Neuronal stem cell (in vitro differentiated cells): ENCODE data around the gene DBNDD1.

Source experiments
- DNase-seq: peaks from one replicate; pipeline ENCODE4 v3.0.0-alpha.2; 2013; ENCODE audit warnings: low spot score
- H2AFZ ChIP-seq: one replicate; pipeline ENCODE4 v1.6.1; 2013; ENCODE audit warnings: mild to moderate bottlenecking, low read length, inconsistent platforms
- H2AK5ac ChIP-seq: 2 replicates; pipeline ENCODE4 v1.6.1; 2013; ENCODE audit warnings: low read depth, mild to moderate bottlenecking, inconsistent platforms, low read length, moderate library complexity, mixed read lengths
- H2BK120ac ChIP-seq: 2 replicates; pipeline ENCODE4 v1.6.1; 2013; ENCODE audit warnings: low read depth, mild to moderate bottlenecking, inconsistent platforms, low read length, moderate library complexity, mixed read lengths
- H2BK12ac ChIP-seq: one replicate; pipeline ENCODE4 v1.6.1; 2013; ENCODE audit warnings: low read length, inconsistent platforms
- H2BK15ac ChIP-seq: 2 replicates; pipeline ENCODE4 v1.6.1; 2013; ENCODE audit warnings: mild to moderate bottlenecking, low read length, inconsistent platforms, mixed read lengths
- H2BK5ac ChIP-seq: one replicate; pipeline ENCODE4 v1.6.1; 2013; ENCODE audit warnings: inconsistent platforms, mild to moderate bottlenecking, low read length, moderate library complexity
- H3K14ac ChIP-seq: one replicate; pipeline ENCODE4 v1.6.1; 2013; ENCODE audit warnings: low read length, inconsistent platforms
- H3K18ac ChIP-seq: 2 replicates; pipeline ENCODE4 v1.6.1; 2013; ENCODE audit warnings: low read length, inconsistent platforms
- H3K23ac ChIP-seq: 2 replicates; pipeline ENCODE4 v1.6.1; 2013; ENCODE audit warnings: low read depth, mild to moderate bottlenecking, mixed read lengths, low read length, inconsistent platforms; ENCODE audit not compliant: poor library complexity
- H3K27ac ChIP-seq: replicated peaks from 3 replicates; pipeline ENCODE4 v1.5.1; 2013; ENCODE audit warnings: low read length, inconsistent platforms
- H3K27me3 ChIP-seq, 3 experiments: 2 replicates each; pipeline ENCODE4 v1.6.1; 2013; ENCODE audit warnings: low read length in 3 of 3, mild to moderate bottlenecking in 2 of 3, inconsistent platforms in 1 of 3, low read depth in 1 of 3, mixed read lengths in 1 of 3, moderate library complexity in 1 of 3; ENCODE audit not compliant: control insufficient read depth in 3 of 3, insufficient read depth in 3 of 3
- H3K36me3 ChIP-seq, 2 donors: replicated peaks in 1 of 2; 2 replicates each; pipeline ENCODE4 v1.6.1; 2013; ENCODE audit warnings: low read length in 2 of 2; ENCODE audit not compliant: control insufficient read depth in 2 of 2, insufficient read depth in 2 of 2
- H3K4ac ChIP-seq: 2 replicates; pipeline ENCODE4 v1.6.1; 2013; ENCODE audit warnings: inconsistent platforms, mild to moderate bottlenecking, low read length, moderate library complexity
- H3K4me1 ChIP-seq, 2 donors: 1 replicate in 1 of 2; 2 replicates in 1 of 2; pipeline ENCODE4 v1.6.1; 2013; ENCODE audit warnings: low read length in 2 of 2, low read depth in 1 of 2; ENCODE audit not compliant: control insufficient read depth in 2 of 2, insufficient read depth in 1 of 2
- H3K4me2 ChIP-seq: one replicate; pipeline ENCODE4 v1.6.1; 2013; ENCODE audit warnings: mild to moderate bottlenecking, low read length, inconsistent platforms; ENCODE audit not compliant: insufficient read depth, poor library complexity, severe bottlenecking
- H3K4me3 ChIP-seq, 2 donors: 2 replicates each; pipeline ENCODE4 v1.5.1; 2013; ENCODE audit warnings: low read length in 2 of 2, mild to moderate bottlenecking in 2 of 2, inconsistent platforms in 1 of 2, moderate library complexity in 1 of 2
- H3K79me1 ChIP-seq: one replicate; pipeline ENCODE4 v1.6.1; 2013; ENCODE audit warnings: low read depth, mild to moderate bottlenecking, inconsistent platforms, low read length, moderate library complexity
- H3K9ac ChIP-seq: one replicate; pipeline ENCODE4 v1.6.1; 2013; ENCODE audit warnings: mild to moderate bottlenecking, low read depth, low read length, inconsistent platforms; ENCODE audit not compliant: poor library complexity
- H3K9me3 ChIP-seq, 2 donors: replicated peaks in 1 of 2; 2 replicates each; pipeline versions ENCODE3 to v1.6.1; 2013; ENCODE audit warnings: low read length in 2 of 2, mild to moderate bottlenecking in 2 of 2, inconsistent platforms in 1 of 2, low read depth in 1 of 2, mixed read lengths in 1 of 2, moderate library complexity in 1 of 2; ENCODE audit not compliant: control insufficient read depth in 2 of 2, insufficient read depth in 1 of 2
- H4K8ac ChIP-seq: one replicate; pipeline ENCODE4 v1.6.1; 2013; ENCODE audit warnings: low read depth, mild to moderate bottlenecking, inconsistent platforms, low read length, moderate library complexity
- H4K91ac ChIP-seq: one replicate; pipeline ENCODE4 v1.6.1; 2013; ENCODE audit warnings: low read length, low read depth, mild to moderate bottlenecking, inconsistent platforms; ENCODE audit not compliant: poor library complexity
- WGBS, 2 donors: extraction: QIAGEN DNeasy Blood & Tissue Kit; methylation state at CpG; one replicate each; pipeline ENCODE4 v1.1.7; 2013; ENCODE audit warnings: missing lambda C conversion rate in 2 of 2, mixed read lengths in 1 of 2; ENCODE audit not compliant: insufficient read length in 2 of 2, insufficient replicate concordance in 1 of 2; ENCODE audit errors: extremely low coverage in 2 of 2; 5-methylcytosine and 5-hydroxymethylcytosine counted together

Gene DBNDD1

GRCh38 chr16:90046122-90046970 is 27.1 kb upstream of the DBNDD1 start:
- Histone ChIP-seq H4K91ac (peak overlapping the region; percentile 9), H3K4ac (no peak overlapping the region), H3K9ac (peak overlapping the region; percentile 63), H2BK5ac (no peak overlapping the region), H4K8ac (no peak overlapping the region), H2AFZ (peak overlapping the region; percentile 88), H3K27me3 (peaks cover 0 to 36% (median 0%) of the 10 kb centered on the region in 3 experiments), H2BK120ac (peak overlapping the region; percentile 56), H3K4me2 (peak overlapping the region; percentile 56), H3K79me1 (peaks cover 3% of the 10 kb centered on the region), H3K9me3 (peaks cover 0 to 3% of the 10 kb centered on the region in 2 donors), H3K23ac (peak overlapping the region; percentile 86), H3K27ac (no peak overlapping the region), H2BK15ac (no peak overlapping the region), H3K4me3 (no peak overlapping the region), H2AK5ac (peak overlapping the region; percentile 98), H2BK12ac (no peak overlapping the region), H3K14ac (peak overlapping the region; percentile 72), H3K18ac (peak overlapping the region; percentile 87), H3K4me1 (peaks cover 5 to 9% of the 10 kb centered on the region in 2 donors), H3K36me3 (no peaks in the 10 kb centered on the region)
- WGBS, 2 donors, result no CpG with 5 or more reads among the region's 23 CpGs
- no peak for DNase-seq

GRCh38 chr16:90044111-90044551 is 24.9 kb upstream of the DBNDD1 start:
- Histone ChIP-seq H2BK5ac (no peak overlapping the region), H2AFZ (no peak overlapping the region), H3K9ac (peak overlapping the region; percentile 50), H3K4me1 (peaks cover 5 to 9% of the 10 kb centered on the region in 2 donors), H3K18ac (peak overlapping the region; percentile 18), H2BK15ac (no peak overlapping the region), H3K27ac (no peak overlapping the region), H2BK12ac (no peak overlapping the region), H3K14ac (no peak overlapping the region), H3K4ac (peak overlapping the region; percentile 66), H4K8ac (no peak overlapping the region), H3K9me3 (no peaks in the 10 kb centered on the region), H3K79me1 (peaks cover 3% of the 10 kb centered on the region), H3K4me2 (no peak overlapping the region), H3K36me3 (no peaks in the 10 kb centered on the region), H3K23ac (peak overlapping the region; percentile 65), H2AK5ac (peak overlapping the region; percentile 81), H4K91ac (no peak overlapping the region), H2BK120ac (no peak overlapping the region), H3K4me3 (no peak overlapping the region), H3K27me3 (peaks cover 0 to 37% (median 0%) of the 10 kb centered on the region in 3 experiments)
- DNase-seq, result no peak
- WGBS, 2 donors, result no CpG with 5 or more reads among the region's 7 CpGs

- no peak overlapping the region for H3K27ac ChIP-seq
- H3K4me3 ChIP-seq, result no peak overlapping the region
Measured at GRCh38 chr16:90043526-90043925, 24.3 kb upstream of the DBNDD1 start.

GRCh38 chr16:90042946-90043514 is 23.8 kb upstream of the DBNDD1 start:
- Histone ChIP-seq H3K23ac (peak overlapping the region; percentile 65), H3K79me1 (peaks cover 3% of the 10 kb centered on the region), H2BK12ac (no peak overlapping the region), H3K4me2 (no peak overlapping the region), H2AK5ac (no peak overlapping the region), H3K4me3 (no peak overlapping the region), H2BK15ac (no peak overlapping the region), H3K4ac (no peak overlapping the region), H3K27ac (no peak overlapping the region), H2BK5ac (peak overlapping the region; percentile 75), H3K9ac (no peak overlapping the region), H3K4me1 (peaks cover 5 to 9% of the 10 kb centered on the region in 2 donors), H4K8ac (no peak overlapping the region), H3K36me3 (peaks cover 0 to 2% of the 10 kb centered on the region in 2 donors), H4K91ac (no peak overlapping the region), H2BK120ac (no peak overlapping the region), H3K18ac (peak overlapping the region; percentile 80), H2AFZ (no peak overlapping the region), H3K14ac (peak overlapping the region; percentile 56), H3K9me3 (no peaks in the 10 kb centered on the region), H3K27me3 (peaks cover 0 to 29% (median 0%) of the 10 kb centered on the region in 3 experiments)
- DNase-seq, result no peak
- WGBS, 2 donors, result no CpG with 5 or more reads among the region's 19 CpGs

More at GRCh38 chr16:90043526-90043925, 24.3 kb upstream of the DBNDD1 start:
- Histone ChIP-seq H3K23ac (peak overlapping the region; percentile 65), H3K4ac (no peak overlapping the region), H3K4me1 (peaks cover 5 to 9% of the 10 kb centered on the region in 2 donors), H3K4me2 (no peak overlapping the region), H2BK120ac (no peak overlapping the region), H3K9ac (peak overlapping the region; percentile 21), H4K91ac (no peak overlapping the region), H4K8ac (no peak overlapping the region), H3K27me3 (peaks cover 0 to 34% (median 0%) of the 10 kb centered on the region in 3 experiments), H2BK12ac (no peak overlapping the region), H3K36me3 (peaks cover 0 to 2% of the 10 kb centered on the region in 2 donors), H3K18ac (peak overlapping the region; percentile 80), H2BK5ac (peak overlapping the region; percentile 75), H3K9me3 (no peaks in the 10 kb centered on the region), H3K14ac (no peak overlapping the region), H3K79me1 (peaks cover 3% of the 10 kb centered on the region), H2AK5ac (no peak overlapping the region), H2BK15ac (no peak overlapping the region), H2AFZ (no peak overlapping the region)
- no peak for DNase-seq
- WGBS, 2 donors, result no CpG with 5 or more reads among the region's 20 CpGs
